ENCODE measurements around the gene MPDU1.
"Not testable (repeated sequence)": the region's sequence is repeated elsewhere in the genome, so short reads cannot be mapped to it uniquely, and the experiment has no call there.

The MPDU1 gene

GRCh38 chr17:7610641-7611040, 27.0 kb downstream of the MPDU1 start:
- FAIRE-seq (no peak), DNase-seq (ENCODE audit: extremely low spot score, insufficient read length, low read depth) (no peak)

DNA sequence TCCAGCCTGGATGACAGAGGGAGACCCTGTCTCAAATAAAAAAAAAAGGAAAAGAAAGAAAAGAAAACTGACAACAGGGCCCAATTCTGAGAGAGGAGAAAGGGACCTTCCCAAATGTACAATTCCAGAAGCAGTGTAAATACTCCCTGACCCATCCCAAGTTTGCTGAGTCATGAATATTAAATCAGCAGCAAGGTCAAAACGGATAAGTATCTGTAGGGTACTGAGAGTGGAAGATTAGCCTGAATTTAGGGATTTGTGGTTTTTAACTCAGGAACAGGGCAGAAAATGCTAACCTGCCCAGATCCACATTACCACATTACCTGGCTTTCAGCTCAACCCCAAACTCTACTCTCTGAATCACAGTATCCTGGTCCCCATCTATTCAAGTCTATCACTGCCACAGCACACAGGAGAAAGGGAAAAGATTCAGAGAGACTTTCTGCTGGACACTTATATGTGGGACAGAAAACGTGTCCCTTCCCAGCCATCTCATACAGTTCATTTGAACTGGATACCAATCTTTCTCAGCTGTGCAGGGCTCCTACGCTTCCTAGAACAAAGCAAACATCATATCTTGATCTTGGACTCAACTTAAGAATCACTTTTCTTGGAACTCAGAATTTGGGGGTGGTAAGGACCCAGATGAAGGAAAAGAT, 28.1 kb downstream of the MPDU1 start:
- no peak for DNase-seq (ENCODE audit: extremely low spot score, insufficient read length, low read depth)
- FAIRE-seq = no peak

- no peak for FAIRE-seq
- no peak for DNase-seq (ENCODE audit: extremely low spot score, insufficient read length, low read depth)
These were observed 28.6 kb downstream of the MPDU1 start for GRCh38 chr17:7612294-7612640.

- no peak for FAIRE-seq
- no peak for DNase-seq (ENCODE audit: extremely low spot score, insufficient read length, low read depth)
These were observed 30.2 kb downstream of the MPDU1 start for GRCh38 chr17:7613769-7614424.

- DNase-seq (ENCODE audit: extremely low spot score, insufficient read length, low read depth) (peak; percentile 99), FAIRE-seq (peak; percentile 100)
These were observed 31.0 kb downstream of the MPDU1 start, which contains the start of gene FXR2 for GRCh38 chr17:7614425-7615264. Gene FXR2, minus strand, starts transcription at chr17:7614897. Its CDS starts 365 bp downstream, at chr17:7614532.

- FAIRE-seq = no peak
- DNase-seq (ENCODE audit: extremely low spot score, insufficient read length, low read depth) = no peak
These were observed 31.7 kb downstream of the MPDU1 start for GRCh38 chr17:7615265-7615747.

GRCh38 chr17:7618608-7619007, 35.0 kb downstream of the MPDU1 start:
- DNase-seq (ENCODE audit: extremely low spot score, insufficient read length, low read depth) (no peak), FAIRE-seq (no peak)

DNA sequence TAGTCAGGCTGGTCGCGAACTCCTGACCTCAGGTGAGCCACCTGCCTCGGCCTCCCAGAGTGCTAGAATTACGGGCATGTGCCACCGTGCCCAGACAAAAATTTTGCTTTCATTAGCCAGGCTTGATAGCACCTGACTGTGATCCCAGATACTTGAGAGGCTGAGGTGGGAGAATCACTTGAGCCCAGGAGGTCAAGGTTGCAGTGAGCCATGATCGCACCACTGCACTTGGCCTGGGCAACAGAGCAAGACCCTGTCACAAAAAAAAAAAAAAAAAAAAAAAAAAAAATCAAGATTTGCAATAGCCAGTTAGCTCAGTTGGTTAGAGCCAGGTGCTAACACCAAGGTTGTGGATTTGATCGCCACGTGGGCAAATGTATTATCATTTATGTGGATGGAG, 37.2 kb downstream of the MPDU1 start:
- DNase-seq (ENCODE audit: extremely low spot score, insufficient read length, low read depth) = no peak
- no peak for FAIRE-seq

GRCh38 chr17:7623661-7624060, 40.0 kb downstream of the MPDU1 start:
- FAIRE-seq (no peak), DNase-seq (ENCODE audit: extremely low spot score, insufficient read length, low read depth) (no peak)

GRCh38 chr17:7625749-7626148, 42.1 kb downstream of the MPDU1 start:
- DNase-seq (ENCODE audit: extremely low spot score, insufficient read length, low read depth); FAIRE-seq: not testable (repeated sequence)

- no peak for FAIRE-seq
- DNase-seq (ENCODE audit: extremely low spot score, insufficient read length, low read depth) = no peak
These were observed 42.7 kb downstream of the MPDU1 start for GRCh38 chr17:7626307-7626706.

- no peak for DNase-seq (ENCODE audit: extremely low spot score, insufficient read length, low read depth)
- FAIRE-seq = no peak
These were observed 43.3 kb downstream of the MPDU1 start for GRCh38 chr17:7626956-7627249.

- peak; percentile 99 for FAIRE-seq
These were observed 43.8 kb downstream of the MPDU1 start, which contains the start of gene SAT2 for GRCh38 chr17:7627250-7628121. Gene SAT2, minus strand, starts transcription at chr17:7627821. Its CDS starts 186 bp downstream, at chr17:7627635.

DNA sequence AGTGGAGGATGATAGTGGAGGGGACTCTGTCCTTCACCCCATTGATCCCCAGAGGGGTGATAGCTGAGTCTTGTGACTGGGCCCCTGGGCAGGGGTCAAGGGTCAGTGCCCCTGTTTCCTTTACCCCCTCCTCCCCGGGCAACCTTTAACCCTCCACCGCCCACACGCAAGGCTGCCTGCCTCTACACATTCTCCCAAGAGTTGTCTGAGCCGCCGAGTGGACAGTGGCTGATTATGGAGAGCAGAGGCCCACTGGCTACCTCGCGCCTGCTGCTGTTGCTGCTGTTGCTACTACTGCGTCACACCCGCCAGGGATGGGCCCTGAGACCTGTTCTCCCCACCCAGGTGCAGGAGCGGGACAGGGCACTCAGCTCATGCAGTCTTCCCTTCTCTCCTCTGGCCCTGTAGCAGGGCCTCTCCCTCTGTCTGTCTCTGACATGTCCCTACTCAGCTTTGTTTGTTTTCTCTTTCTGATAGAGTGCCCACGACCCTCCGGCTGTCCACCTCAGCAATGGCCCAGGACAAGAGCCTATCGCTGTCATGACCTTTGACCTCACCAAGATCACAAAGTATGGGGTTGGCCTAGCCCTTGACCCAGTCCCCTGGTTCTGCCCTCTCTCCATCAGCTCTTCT, 46.4 kb downstream of the MPDU1 start, which contains the start of gene SHBG:
Gene SHBG (plus strand): TSS at position 197 of the 633 bp plus-strand sequence. CDS start 38 bp downstream, at position 235.
- DNase-seq (ENCODE audit: extremely low spot score, insufficient read length, low read depth) = no peak

More at GRCh38 chr17:7627250-7628121, 43.8 kb downstream of the MPDU1 start, which contains the start of gene SAT2:
- DNase-seq (ENCODE audit: extremely low spot score, insufficient read length, low read depth) = peak; percentile 97

GRCh38 chr17:7631398-7632380, 48.0 kb downstream of the MPDU1 start:
- FAIRE-seq (no peak), DNase-seq (ENCODE audit: extremely low spot score, insufficient read length, low read depth) (no peak)

More for the DNA sequence above, 46.4 kb downstream of the MPDU1 start, which contains the start of gene SHBG:
- no peak for FAIRE-seq

GRCh38 chr17:7632492-7632894, 48.8 kb downstream of the MPDU1 start:
- DNase-seq (ENCODE audit: extremely low spot score, insufficient read length, low read depth) = no peak
- peak; percentile 75 for FAIRE-seq

GRCh38 chr17:7633093-7633492, 49.4 kb downstream of the MPDU1 start:
- FAIRE-seq (no peak), DNase-seq (ENCODE audit: extremely low spot score, insufficient read length, low read depth) (no peak)

DNA sequence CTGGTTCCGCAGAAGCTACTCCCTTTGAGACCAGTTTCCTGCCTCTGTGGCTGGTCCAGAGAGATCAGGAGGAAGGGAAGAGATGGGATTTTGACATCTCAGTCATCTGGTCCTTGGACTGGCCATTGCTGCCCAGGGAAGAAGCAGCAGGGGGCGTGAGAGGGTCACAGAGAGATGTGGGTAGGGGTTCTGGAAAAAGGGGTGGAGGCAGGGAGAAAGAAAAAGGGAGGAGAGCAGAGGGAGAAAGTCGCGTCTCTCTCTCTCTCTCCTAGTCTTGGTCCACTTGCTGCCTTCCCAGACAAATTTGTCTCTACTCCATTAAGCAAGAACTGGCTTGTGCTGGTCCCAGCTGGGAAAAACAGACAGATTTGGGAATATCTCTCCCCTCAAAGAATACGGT, 50.7 kb downstream of the MPDU1 start:
- FAIRE-seq = no peak
- no peak for DNase-seq (ENCODE audit: extremely low spot score, insufficient read length, low read depth)
